ENCODE results near the gene ARHGAP26. TPM values are rescaled to one million over a fixed set of nuclear protein-coding genes. Genes with fewer than 3 reads are reported as not detected.

Gene ARHGAP26
- polyA plus RNA-seq, 1 donor (not counting 4 experiments of a cell fraction or from before 2014, with no cell fraction given): 3.9 TPM

- Histone ChIP-seq H3K27ac (ENCODE audit: control insufficient read depth, insufficient read depth, low read length) (no peak overlapping the region), H3K9ac (ENCODE audit: control insufficient read depth, extremely low read depth, insufficient read depth, low read length) (no peak overlapping the region), H3K9me1 (ENCODE audit: control insufficient read depth, extremely low read depth, insufficient read depth, low read length) (no peaks in the 10 kb centered on the region), H3K79me2 (ENCODE audit: control insufficient read depth, insufficient read depth, low read length) (no peaks in the 10 kb centered on the region), H4K20me1 (ENCODE audit: control insufficient read depth, extremely low read depth, insufficient read depth, low read length) (no peaks in the 10 kb centered on the region), H3K4me2 (ENCODE audit: control insufficient read depth, extremely low read depth, insufficient read depth, low read depth, low read length) (no peak overlapping the region), H3K36me3 (ENCODE audit: control insufficient read depth in 2 of 2, extremely low read depth in 1 of 2, insufficient read depth in 2 of 2, low read length in 2 of 2) (no peaks in the 10 kb centered on the region), H3K4me3 (ENCODE audit: control insufficient read depth in 2 of 3, extremely low read depth in 1 of 3, insufficient read depth in 2 of 3, low read depth in 1 of 3, low read length in 3 of 3) (no peak overlapping the region), H3K9me3 (ENCODE audit: control insufficient read depth, low read depth, low read length) (no peaks in the 10 kb centered on the region), H3K27me3 (ENCODE audit: control insufficient read depth, extremely low read depth, insufficient read depth, low read length) (no peaks in the 10 kb centered on the region), H2AFZ (ENCODE audit: control insufficient read depth, low read length) (no peak overlapping the region), H3K4me1 (ENCODE audit: control insufficient read depth, extremely low read depth, insufficient read depth, low read length) (no peaks in the 10 kb centered on the region)
- dilution Hi-C loops (cut with MboI; ENCODE audit: extremely low pct_ligation_motif_present, low sequenced_read_pairs): no loop called here
- no peak for FAIRE-seq
- no peak for DNase-seq (ENCODE audit: low read depth, low spot score)
- TF ChIP-seq EZH2 (IDR thresholded peaks at IDR 0.05; ENCODE audit: low read length) (no peak), CTCF (optimal IDR thresholded peaks at IDR 0.05 in 1 of 3, IDR thresholded peaks at IDR 0.05 in 1 of 3, conservative IDR thresholded peaks at IDR 0.05 in 1 of 3; ENCODE audit: extremely low read depth in 1 of 3, insufficient read depth in 2 of 3, low read length in 3 of 3) (no peak)
Measured at GRCh38 chr5:142883025-142883424, 112.8 kb downstream of the ARHGAP26 start.

GRCh38 chr5:142883438-142883837, 113.3 kb downstream of the ARHGAP26 start:
- Histone ChIP-seq H3K4me3 (ENCODE audit: control insufficient read depth in 2 of 3, extremely low read depth in 1 of 3, insufficient read depth in 2 of 3, low read depth in 1 of 3, low read length in 3 of 3) (no peak overlapping the region), H3K27ac (ENCODE audit: control insufficient read depth, insufficient read depth, low read length) (no peak overlapping the region), H4K20me1 (ENCODE audit: control insufficient read depth, extremely low read depth, insufficient read depth, low read length) (no peaks in the 10 kb centered on the region), H3K9ac (ENCODE audit: control insufficient read depth, extremely low read depth, insufficient read depth, low read length) (no peak overlapping the region), H2AFZ (ENCODE audit: control insufficient read depth, low read length) (no peak overlapping the region), H3K4me2 (ENCODE audit: control insufficient read depth, extremely low read depth, insufficient read depth, low read depth, low read length) (no peak overlapping the region), H3K4me1 (ENCODE audit: control insufficient read depth, extremely low read depth, insufficient read depth, low read length) (no peaks in the 10 kb centered on the region), H3K27me3 (ENCODE audit: control insufficient read depth, extremely low read depth, insufficient read depth, low read length) (no peaks in the 10 kb centered on the region), H3K36me3 (ENCODE audit: control insufficient read depth in 2 of 2, extremely low read depth in 1 of 2, insufficient read depth in 2 of 2, low read length in 2 of 2) (no peaks in the 10 kb centered on the region), H3K79me2 (ENCODE audit: control insufficient read depth, insufficient read depth, low read length) (no peaks in the 10 kb centered on the region), H3K9me3 (ENCODE audit: control insufficient read depth, low read depth, low read length) (no peaks in the 10 kb centered on the region), H3K9me1 (ENCODE audit: control insufficient read depth, extremely low read depth, insufficient read depth, low read length) (no peaks in the 10 kb centered on the region)
- DNase-seq (ENCODE audit: low read depth, low spot score) (no peak), FAIRE-seq (no peak)
- dilution Hi-C loops (cut with MboI; ENCODE audit: extremely low pct_ligation_motif_present, low sequenced_read_pairs): no loop called here
- TF ChIP-seq EZH2 (IDR thresholded peaks at IDR 0.05; ENCODE audit: low read length): no peak

GRCh38 chr5:142884029-142884428, 113.9 kb downstream of the ARHGAP26 start:
- no peak for FAIRE-seq

More at GRCh38 chr5:142884029-142884428, 113.9 kb downstream of the ARHGAP26 start:
- Histone ChIP-seq H3K27ac (ENCODE audit: control insufficient read depth, insufficient read depth, low read length) (no peak overlapping the region), H4K20me1 (ENCODE audit: control insufficient read depth, extremely low read depth, insufficient read depth, low read length) (no peaks in the 10 kb centered on the region), H3K27me3 (ENCODE audit: control insufficient read depth, extremely low read depth, insufficient read depth, low read length) (no peaks in the 10 kb centered on the region), H3K9ac (ENCODE audit: control insufficient read depth, extremely low read depth, insufficient read depth, low read length) (no peak overlapping the region), H3K4me1 (ENCODE audit: control insufficient read depth, extremely low read depth, insufficient read depth, low read length) (no peaks in the 10 kb centered on the region), H2AFZ (ENCODE audit: control insufficient read depth, low read length) (no peak overlapping the region), H3K4me3 (ENCODE audit: control insufficient read depth in 2 of 3, extremely low read depth in 1 of 3, insufficient read depth in 2 of 3, low read depth in 1 of 3, low read length in 3 of 3) (no peak overlapping the region), H3K9me3 (ENCODE audit: control insufficient read depth, low read depth, low read length) (no peaks in the 10 kb centered on the region), H3K9me1 (ENCODE audit: control insufficient read depth, extremely low read depth, insufficient read depth, low read length) (no peaks in the 10 kb centered on the region), H3K36me3 (ENCODE audit: control insufficient read depth in 2 of 2, extremely low read depth in 1 of 2, insufficient read depth in 2 of 2, low read length in 2 of 2) (no peaks in the 10 kb centered on the region), H3K79me2 (ENCODE audit: control insufficient read depth, insufficient read depth, low read length) (no peaks in the 10 kb centered on the region), H3K4me2 (ENCODE audit: control insufficient read depth, extremely low read depth, insufficient read depth, low read depth, low read length) (no peak overlapping the region)
- TF ChIP-seq EZH2 (IDR thresholded peaks at IDR 0.05; ENCODE audit: low read length) (no peak), CTCF (optimal IDR thresholded peaks at IDR 0.05 in 1 of 3, IDR thresholded peaks at IDR 0.05 in 1 of 3, conservative IDR thresholded peaks at IDR 0.05 in 1 of 3; ENCODE audit: extremely low read depth in 1 of 3, insufficient read depth in 2 of 3, low read length in 3 of 3) (no peak)
- no peak for DNase-seq (ENCODE audit: low read depth, low spot score)
- dilution Hi-C loops (cut with MboI; ENCODE audit: extremely low pct_ligation_motif_present, low sequenced_read_pairs): no loop called here

All from keratinocyte (primary cell).